Liver (tissue), 3 donors: ENCODE data around the gene CR1L.

Experiments
- CTCF ChIP-seq: fragments of 150-350 bp; IDR thresholded peaks from 2 replicates; pipeline ENCODE4 v1.5.1; 2017; ENCODE audit warnings: improper control_type of control experiment, low read depth, low read length; ENCODE audit not compliant: missing input control
- FOXA1 ChIP-seq: IDR thresholded peaks from 2 replicates; pipeline ENCODE4 v1.6.1; 2016; ENCODE audit warnings: antibody characterized with exemption
- RAD21 ChIP-seq, 2 donors: IDR thresholded peaks; 2 replicates each; pipeline ENCODE4 v1.6.1; 2016; ENCODE audit warnings: antibody characterized with exemption in 2 of 2, mild to moderate bottlenecking in 2 of 2
- REST ChIP-seq: IDR thresholded peaks from 2 replicates; pipeline ENCODE4 v1.6.1; 2016; ENCODE audit warnings: antibody characterized with exemption, mild to moderate bottlenecking
- TF ChIP-seq, protein P1 (sequence below): IDR thresholded peaks from 2 replicates; pipeline ENCODE4 v1.6.1; 2016; ENCODE audit warnings: antibody characterized with exemption
- TF ChIP-seq, protein P2 (sequence below): IDR thresholded peaks from 2 replicates; pipeline ENCODE4 v1.6.1; 2016; ENCODE audit warnings: antibody characterized with exemption
- donor health status: healthy.
- donor health status: healthy.

GRCh38 chr1:207605444-207606361, 39.2 kb upstream of the CR1L start:
- TF ChIP-seq REST (no peak), CTCF (no peak), RAD21 (IDR thresholded peaks at IDR 0.05) (no peak), FOXA1 (no peak)
- TF ChIP-seq, protein P1, sequence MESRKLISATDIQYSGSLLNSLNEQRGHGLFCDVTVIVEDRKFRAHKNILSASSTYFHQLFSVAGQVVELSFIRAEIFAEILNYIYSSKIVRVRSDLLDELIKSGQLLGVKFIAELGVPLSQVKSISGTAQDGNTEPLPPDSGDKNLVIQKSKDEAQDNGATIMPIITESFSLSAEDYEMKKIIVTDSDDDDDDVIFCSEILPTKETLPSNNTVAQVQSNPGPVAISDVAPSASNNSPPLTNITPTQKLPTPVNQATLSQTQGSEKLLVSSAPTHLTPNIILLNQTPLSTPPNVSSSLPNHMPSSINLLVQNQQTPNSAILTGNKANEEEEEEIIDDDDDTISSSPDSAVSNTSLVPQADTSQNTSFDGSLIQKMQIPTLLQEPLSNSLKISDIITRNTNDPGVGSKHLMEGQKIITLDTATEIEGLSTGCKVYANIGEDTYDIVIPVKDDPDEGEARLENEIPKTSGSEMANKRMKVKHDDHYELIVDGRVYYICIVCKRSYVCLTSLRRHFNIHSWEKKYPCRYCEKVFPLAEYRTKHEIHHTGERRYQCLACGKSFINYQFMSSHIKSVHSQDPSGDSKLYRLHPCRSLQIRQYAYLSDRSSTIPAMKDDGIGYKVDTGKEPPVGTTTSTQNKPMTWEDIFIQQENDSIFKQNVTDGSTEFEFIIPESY, result no peak
- TF ChIP-seq, protein P2, sequence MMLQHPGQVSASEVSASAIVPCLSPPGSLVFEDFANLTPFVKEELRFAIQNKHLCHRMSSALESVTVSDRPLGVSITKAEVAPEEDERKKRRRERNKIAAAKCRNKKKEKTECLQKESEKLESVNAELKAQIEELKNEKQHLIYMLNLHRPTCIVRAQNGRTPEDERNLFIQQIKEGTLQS, result no peak
